Ascending aorta (tissue), 2 donors: ENCODE results near the gene LST1. TPM values are rescaled to one million over a fixed set of nuclear protein-coding genes. Genes with fewer than 3 reads are reported as not detected.

Source experiments
- DNase-seq, 2 donors: peaks; one replicate each; pipeline ENCODE4 v3.0.0-alpha.2; 2019; ENCODE audit warnings: low spot score in 2 of 2
- H3K27ac ChIP-seq, 2 donors: fragments of 200-600 bp; sonication (generic); one replicate each; pipeline ENCODE4 v1.5.1; 2016 to 2017; ENCODE audit warnings: mild to moderate bottlenecking in 1 of 2
- H3K27me3 ChIP-seq: fragments of 200-600 bp; sonication (generic); one replicate; pipeline ENCODE4 v1.5.1; 2017
- H3K36me3 ChIP-seq, 2 donors: fragments of 200-600 bp; sonication (generic); one replicate each; pipeline ENCODE4 v1.5.1; 2016
- H3K4me1 ChIP-seq, 2 donors: fragments of 200-600 bp; sonication (generic); one replicate each; pipeline ENCODE4 v1.5.1; 2016 to 2017; ENCODE audit warnings: mild to moderate bottlenecking in 1 of 2
- H3K4me3 ChIP-seq, 2 donors: fragments of 200-600 bp; sonication (generic); one replicate each; pipeline ENCODE4 v1.5.1; 2016 to 2017; ENCODE audit warnings: mild to moderate bottlenecking in 1 of 2
- H3K9me3 ChIP-seq, 2 donors: fragments of 200-600 bp; sonication (generic); one replicate each; pipeline ENCODE4 v1.5.1; 2016
- intact Hi-C: fragments of 100-400 bp; cut with DNase I; formaldehyde crosslinking; loops from one replicate; pipeline ENCODE4 v1.15.1; 2023
- total RNA-seq: library from RNA; depleted of rRNA; stranded (reverse); fragments of >200 nt; gene quantifications from one replicate; pipeline ENCODE4 v1.1.0, GENCODE V29; 2016
- TF ChIP-seq, protein P1 (sequence below), 3 experiments: fragments of 200-600 bp in 2 of 3; fragments of 450-650 bp in 1 of 3; sonication (generic) in 2 of 3; IDR thresholded peaks; one replicate each; pipeline ENCODE4 v1.5.1; 2016 to 2019; ENCODE audit warnings: antibody characterized with exemption in 3 of 3, mild to moderate bottlenecking in 1 of 3, moderate library complexity in 1 of 3

LST1 gene
- total RNA-seq, 1 donor from 2014 or later = 21.4 TPM

DNA sequence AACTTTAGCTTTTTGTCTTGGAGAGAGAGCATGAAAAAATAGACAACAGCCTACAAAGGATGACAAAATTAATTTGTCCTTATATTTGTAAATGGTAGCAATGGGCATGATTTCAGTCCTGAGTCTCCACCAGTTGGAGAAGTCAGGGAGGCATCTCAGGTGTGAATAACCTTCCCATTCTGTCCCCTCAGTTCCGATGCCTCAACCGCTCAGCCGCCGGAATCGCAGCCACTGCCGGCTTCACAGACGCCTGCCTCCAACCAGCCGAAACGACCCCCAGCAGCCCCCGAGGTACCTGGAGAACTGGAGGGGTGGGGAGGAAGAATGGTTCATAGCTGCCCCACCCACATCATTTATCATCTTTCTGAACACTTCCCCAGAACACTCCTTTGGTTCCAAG, 38.0 kb downstream of the LST1 start:
- Histone ChIP-seq H3K36me3 (peaks cover 58 to 59% of the 10 kb centered on the region in 2 donors), H3K9me3 (no peaks in the 10 kb centered on the region), H3K27me3 (no peaks in the 10 kb centered on the region), H3K27ac (no peak overlapping the region), H3K4me3 (no peak overlapping the region), H3K4me1 (peaks cover 8 to 9% of the 10 kb centered on the region in 2 donors)
- no peak for DNase-seq
- intact Hi-C loops = loop anchor here (5.0 to 10.0 kb wide), 2 partner anchors 1007 to 1351 kb away; partner anchors contain the start of genes MRPS18B and PPP1R10
- TF ChIP-seq, protein P1, sequence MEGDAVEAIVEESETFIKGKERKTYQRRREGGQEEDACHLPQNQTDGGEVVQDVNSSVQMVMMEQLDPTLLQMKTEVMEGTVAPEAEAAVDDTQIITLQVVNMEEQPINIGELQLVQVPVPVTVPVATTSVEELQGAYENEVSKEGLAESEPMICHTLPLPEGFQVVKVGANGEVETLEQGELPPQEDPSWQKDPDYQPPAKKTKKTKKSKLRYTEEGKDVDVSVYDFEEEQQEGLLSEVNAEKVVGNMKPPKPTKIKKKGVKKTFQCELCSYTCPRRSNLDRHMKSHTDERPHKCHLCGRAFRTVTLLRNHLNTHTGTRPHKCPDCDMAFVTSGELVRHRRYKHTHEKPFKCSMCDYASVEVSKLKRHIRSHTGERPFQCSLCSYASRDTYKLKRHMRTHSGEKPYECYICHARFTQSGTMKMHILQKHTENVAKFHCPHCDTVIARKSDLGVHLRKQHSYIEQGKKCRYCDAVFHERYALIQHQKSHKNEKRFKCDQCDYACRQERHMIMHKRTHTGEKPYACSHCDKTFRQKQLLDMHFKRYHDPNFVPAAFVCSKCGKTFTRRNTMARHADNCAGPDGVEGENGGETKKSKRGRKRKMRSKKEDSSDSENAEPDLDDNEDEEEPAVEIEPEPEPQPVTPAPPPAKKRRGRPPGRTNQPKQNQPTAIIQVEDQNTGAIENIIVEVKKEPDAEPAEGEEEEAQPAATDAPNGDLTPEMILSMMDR (IDR thresholded peaks at IDR 0.05) = no peak

DNA sequence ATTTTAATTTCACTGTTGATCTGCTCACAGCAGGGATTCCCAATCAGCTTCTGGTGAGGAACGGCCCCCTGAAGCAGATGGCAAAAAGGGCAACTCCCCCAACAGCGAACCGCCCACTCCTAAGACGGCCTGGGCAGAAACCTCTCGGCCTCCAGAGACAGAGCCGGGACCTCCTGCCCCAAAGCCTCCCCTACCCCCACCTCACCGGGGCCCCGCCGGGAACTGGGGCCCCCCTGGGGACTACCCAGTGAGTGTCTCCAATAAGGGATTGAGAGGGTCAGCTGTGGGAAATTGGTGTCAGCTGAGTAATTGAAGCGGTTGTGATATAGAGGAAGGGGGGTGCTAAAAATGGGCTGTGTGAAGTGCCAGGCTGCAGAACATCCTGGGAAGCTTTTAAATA, 40.9 kb downstream of the LST1 start:
- Histone ChIP-seq H3K9me3 (no peaks in the 10 kb centered on the region), H3K27me3 (no peaks in the 10 kb centered on the region), H3K4me3 (no peak overlapping the region), H3K4me1 (peaks cover 3 to 7% of the 10 kb centered on the region in 2 donors), H3K36me3 (peaks cover 86 to 87% of the 10 kb centered on the region in 2 donors), H3K27ac (no peak overlapping the region)
- intact Hi-C loops = loop anchor here (10.0 kb wide), 1 partner anchor 1348 kb away; no protein-coding TSS in a partner anchor
- no peak for DNase-seq
- TF ChIP-seq, protein P1 (IDR thresholded peaks at IDR 0.05) = no peak

DNA sequence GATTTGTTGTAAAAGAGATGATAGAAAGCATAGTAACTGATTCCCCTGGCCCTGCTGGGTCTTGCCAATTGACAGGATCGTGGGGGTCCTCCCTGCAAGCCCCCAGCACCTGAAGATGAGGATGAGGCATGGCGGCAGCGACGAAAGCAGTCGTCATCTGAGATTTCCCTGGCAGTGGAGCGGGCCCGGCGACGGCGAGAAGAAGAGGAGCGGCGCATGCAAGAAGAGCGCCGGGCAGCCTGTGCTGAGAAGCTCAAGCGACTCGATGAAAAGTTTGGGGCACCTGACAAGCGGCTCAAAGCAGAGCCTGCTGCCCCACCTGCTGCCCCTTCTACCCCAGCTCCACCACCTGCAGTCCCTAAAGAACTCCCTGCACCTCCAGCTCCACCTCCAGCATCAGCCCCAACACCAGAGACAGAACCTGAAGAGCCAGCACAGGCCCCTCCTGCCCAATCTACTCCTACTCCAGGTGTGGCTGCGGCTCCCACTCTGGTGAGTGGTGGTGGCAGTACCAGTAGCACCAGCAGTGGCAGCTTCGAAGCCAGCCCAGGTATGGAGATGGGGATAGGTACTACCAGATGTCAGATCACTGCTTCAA, 41.7 kb downstream of the LST1 start:
- H3K27me3 ChIP-seq = no peaks in the 10 kb centered on the region
- no peak overlapping the region for H3K4me3 ChIP-seq
- peaks cover 93 to 96% of the 10 kb centered on the region in 2 donors for H3K36me3 ChIP-seq
- DNase-seq = no peak
- intact Hi-C loops = loop anchor here (10.0 kb wide), 1 partner anchor 1347 kb away; no protein-coding TSS in a partner anchor
- TF ChIP-seq, protein P1 (IDR thresholded peaks at IDR 0.05) = no peak
- H3K9me3 ChIP-seq = no peaks in the 10 kb centered on the region
- H3K4me1 ChIP-seq = no peaks in the 10 kb centered on the region
- H3K27ac ChIP-seq = no peak overlapping the region

DNA sequence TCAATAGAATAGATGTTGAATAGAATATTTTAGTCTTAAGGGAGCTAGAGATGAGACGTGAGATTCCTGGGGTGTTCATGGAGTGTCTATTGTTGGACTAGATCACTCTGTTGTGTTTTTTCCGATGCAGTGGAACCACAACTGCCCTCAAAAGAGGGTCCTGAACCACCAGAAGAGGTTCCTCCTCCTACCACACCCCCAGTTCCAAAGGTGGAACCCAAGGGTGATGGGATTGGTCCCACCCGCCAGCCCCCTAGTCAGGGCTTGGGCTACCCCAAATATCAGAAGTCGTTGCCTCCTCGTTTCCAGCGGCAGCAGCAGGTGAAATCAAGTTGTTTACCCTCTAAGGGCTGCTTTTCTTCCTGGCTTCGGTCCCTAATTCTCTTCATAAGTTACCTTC, 42.9 kb downstream of the LST1 start:
- intact Hi-C loops = loop anchor here (10.0 kb wide), 1 partner anchor 1346 kb away; no protein-coding TSS in a partner anchor
- H3K4me3 ChIP-seq = no peak overlapping the region
- H3K36me3 ChIP-seq = peaks cover 97 to 100% of the 10 kb centered on the region in 2 donors
- no peaks in the 10 kb centered on the region for H3K9me3 ChIP-seq
- TF ChIP-seq, protein P1 (IDR thresholded peaks at IDR 0.05) = no peak
- no peak for DNase-seq
- H3K4me1 ChIP-seq = no peaks in the 10 kb centered on the region
- no peak overlapping the region for H3K27ac ChIP-seq
- no peaks in the 10 kb centered on the region for H3K27me3 ChIP-seq

DNA sequence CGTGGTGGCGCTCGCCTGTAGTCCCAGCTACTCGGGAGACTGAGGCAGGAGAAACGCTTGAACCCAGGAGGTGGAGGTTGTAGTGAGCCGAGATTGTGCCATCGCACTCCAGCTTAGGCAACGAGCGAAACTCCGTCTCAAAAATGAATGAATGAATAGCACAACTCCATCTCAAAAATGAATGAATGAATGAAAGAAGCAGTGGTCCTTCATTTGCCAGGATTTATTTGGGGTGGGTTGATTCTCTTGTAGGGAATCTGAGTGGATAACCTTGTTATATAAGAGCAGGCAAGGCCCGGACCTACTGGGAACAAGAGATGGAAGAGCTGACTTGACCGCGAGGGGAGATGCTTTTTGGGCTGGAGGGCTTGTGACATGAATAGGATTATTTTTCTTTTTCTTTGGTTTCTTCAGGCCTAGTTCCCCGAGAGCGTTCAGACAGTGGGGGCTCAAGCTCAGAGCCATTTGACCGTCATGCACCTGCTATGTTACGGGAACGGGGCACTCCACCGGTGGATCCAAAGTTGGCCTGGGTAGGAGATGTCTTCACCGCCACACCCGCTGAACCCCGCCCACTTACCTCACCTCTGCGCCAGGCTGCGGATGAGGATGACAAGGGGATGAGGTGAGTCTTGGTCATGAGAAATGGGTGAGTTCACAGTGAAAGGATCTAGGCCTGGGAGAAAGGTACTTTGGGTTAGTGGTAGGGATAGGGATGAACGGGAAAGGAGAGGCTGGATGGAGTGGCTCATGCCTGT, 44.3 kb downstream of the LST1 start:
- Histone ChIP-seq H3K4me1 (no peaks in the 10 kb centered on the region), H3K27ac (no peak overlapping the region), H3K36me3 (peaks cover 97 to 100% of the 10 kb centered on the region in 2 donors), H3K4me3 (no peak overlapping the region), H3K9me3 (no peaks in the 10 kb centered on the region), H3K27me3 (no peaks in the 10 kb centered on the region)
- TF ChIP-seq, protein P1 (IDR thresholded peaks at IDR 0.05) = no peak
- DNase-seq = no peak
- intact Hi-C loops = no loop called here
